ENCODE measurements around the gene SLC6A11.

The SLC6A11 gene

GRCh38 chr3:10855871-10856662 lies 40.0 kb downstream of the SLC6A11 start:
- no peaks in the 10 kb centered on the region for H3K9me3 ChIP-seq
- no peaks in the 10 kb centered on the region for H3K27me3 ChIP-seq
- no peak overlapping the region for H3K4me3 ChIP-seq (ENCODE audit: low read depth, low read length)
- no peaks in the 10 kb centered on the region for H3K4me1 ChIP-seq
- TF ChIP-seq CTCF (IDR thresholded peaks at IDR 0.05; ENCODE audit: low read depth, low read length) = no peak
- H3K36me3 ChIP-seq = no peaks in the 10 kb centered on the region
- DNase-seq = no peak

DNA sequence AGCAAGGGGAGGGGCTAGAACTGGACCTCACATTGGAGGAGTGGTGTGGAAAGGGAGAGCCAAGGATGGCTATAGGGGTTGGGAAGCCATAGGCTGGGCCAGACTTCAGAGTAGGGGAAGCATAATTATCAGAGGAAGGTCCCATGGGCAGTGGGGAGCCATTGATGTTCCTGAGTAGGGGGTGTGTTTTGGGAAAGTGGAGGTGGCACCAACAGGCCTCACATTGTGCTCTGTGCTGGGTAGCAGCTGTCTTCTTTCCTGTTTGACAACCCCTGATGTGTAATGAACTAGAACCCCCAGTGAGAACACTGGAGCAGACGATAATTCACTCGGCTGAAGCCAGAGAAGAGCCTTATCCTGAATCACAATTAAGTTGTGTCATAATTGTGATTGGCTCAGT lies 41.2 kb downstream of the SLC6A11 start:
- no peak overlapping the region for H3K4me3 ChIP-seq (ENCODE audit: low read depth, low read length)
- no peaks in the 10 kb centered on the region for H3K9me3 ChIP-seq
- no peak for TF ChIP-seq CTCF (IDR thresholded peaks at IDR 0.05; ENCODE audit: low read depth, low read length)
- no peaks in the 10 kb centered on the region for H3K36me3 ChIP-seq
- H3K27me3 ChIP-seq = no peaks in the 10 kb centered on the region
- no peaks in the 10 kb centered on the region for H3K4me1 ChIP-seq
- no peak for DNase-seq

DNA sequence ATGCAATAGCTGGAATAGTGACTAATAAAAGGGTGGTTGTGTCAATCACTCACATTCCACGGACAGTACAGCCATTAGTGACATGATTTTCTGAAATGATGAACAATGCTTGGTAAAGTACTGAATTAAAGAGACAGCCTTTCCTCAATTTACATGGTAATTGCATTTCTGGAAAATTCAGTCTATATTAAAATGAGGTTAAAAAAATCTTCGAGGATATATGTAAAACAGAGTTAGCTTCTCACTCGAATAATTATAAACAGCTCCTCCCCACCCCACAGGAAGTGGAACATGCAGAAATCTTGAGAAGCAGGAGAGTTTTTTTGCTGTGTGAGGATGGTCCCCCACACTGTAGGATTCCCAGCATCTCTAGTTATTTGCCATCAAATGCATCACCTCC lies 42.1 kb downstream of the SLC6A11 start:
- no peaks in the 10 kb centered on the region for H3K27me3 ChIP-seq
- no peaks in the 10 kb centered on the region for H3K9me3 ChIP-seq
- no peaks in the 10 kb centered on the region for H3K4me1 ChIP-seq
- H3K36me3 ChIP-seq = no peaks in the 10 kb centered on the region
- TF ChIP-seq CTCF (IDR thresholded peaks at IDR 0.05; ENCODE audit: low read depth, low read length) = no peak
- no peak for DNase-seq
- H3K4me3 ChIP-seq (ENCODE audit: low read depth, low read length) = no peak overlapping the region

DNA sequence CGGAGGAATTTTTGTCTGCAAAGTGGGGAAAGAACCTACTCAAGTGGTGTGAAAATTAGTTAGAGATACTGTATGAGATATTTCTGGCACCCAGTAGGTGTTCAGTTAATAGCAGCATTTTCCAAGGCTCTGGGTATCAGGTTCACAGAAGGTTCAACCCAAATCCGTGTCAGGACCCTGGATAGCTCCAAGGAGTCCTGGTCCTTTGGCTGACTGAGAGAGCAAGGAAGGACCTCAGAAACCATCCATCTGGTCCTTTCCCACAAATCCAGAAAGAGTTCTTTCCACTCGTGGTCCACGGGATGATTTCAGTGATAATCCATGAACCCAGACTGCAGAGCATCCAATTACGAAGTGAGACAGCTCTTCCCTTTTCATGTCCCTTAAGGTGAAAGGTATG lies 51.4 kb downstream of the SLC6A11 start:
- Histone ChIP-seq H3K4me1 (no peaks in the 10 kb centered on the region), H3K9me3 (no peaks in the 10 kb centered on the region), H3K4me3 (ENCODE audit: low read depth, low read length) (no peak overlapping the region), H3K27me3 (no peaks in the 10 kb centered on the region), H3K36me3 (no peaks in the 10 kb centered on the region)
- DNase-seq = no peak
- TF ChIP-seq CTCF (IDR thresholded peaks at IDR 0.05; ENCODE audit: low read depth, low read length) = no peak

DNA sequence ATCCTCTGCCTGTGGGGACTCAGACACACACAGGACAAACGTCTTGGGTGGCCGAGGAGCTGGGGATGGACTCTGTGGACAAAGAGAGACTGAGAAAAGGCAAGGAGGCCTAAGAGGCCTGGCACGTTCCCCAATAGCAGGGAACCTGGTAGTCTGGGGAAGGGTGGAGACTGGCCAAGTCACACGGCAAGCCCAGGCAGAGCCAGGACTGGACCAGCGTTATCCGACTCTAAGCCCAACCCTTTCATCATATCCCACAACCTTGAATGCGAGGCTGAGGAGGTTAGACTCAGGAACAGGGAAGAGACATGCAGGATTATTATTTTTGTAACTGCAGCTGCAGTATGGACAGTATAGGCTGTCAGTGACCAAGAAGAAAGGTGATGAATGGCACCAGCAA lies 53.4 kb downstream of the SLC6A11 start:
- H3K36me3 ChIP-seq = no peaks in the 10 kb centered on the region
- no peaks in the 10 kb centered on the region for H3K27me3 ChIP-seq
- H3K4me1 ChIP-seq = no peaks in the 10 kb centered on the region
- H3K4me3 ChIP-seq (ENCODE audit: low read depth, low read length) = no peak overlapping the region
- no peak for TF ChIP-seq CTCF (IDR thresholded peaks at IDR 0.05; ENCODE audit: low read depth, low read length)
- DNase-seq = no peak
- no peaks in the 10 kb centered on the region for H3K9me3 ChIP-seq

DNA sequence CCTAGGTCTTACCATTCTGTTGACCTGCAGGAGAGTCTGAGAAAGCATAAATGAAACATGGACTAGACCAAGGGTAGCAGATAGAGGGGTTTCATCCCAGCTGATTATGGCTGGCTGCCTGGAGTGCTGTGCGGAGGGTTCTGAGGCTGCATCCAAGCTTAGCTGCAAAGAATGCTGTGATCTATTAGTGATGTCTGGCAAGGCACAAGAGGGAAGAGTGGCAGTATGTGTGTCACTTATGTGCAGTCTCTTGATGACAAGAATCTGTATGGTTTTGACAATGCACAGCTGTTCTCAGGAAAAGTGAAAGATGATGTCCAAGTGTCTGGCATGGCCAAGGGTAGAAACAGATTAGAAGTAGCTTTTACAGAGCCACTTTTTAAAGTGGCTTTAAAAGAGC lies 54.3 kb downstream of the SLC6A11 start:
- Histone ChIP-seq H3K4me3 (ENCODE audit: low read depth, low read length) (no peak overlapping the region), H3K36me3 (no peaks in the 10 kb centered on the region), H3K27me3 (no peaks in the 10 kb centered on the region), H3K4me1 (no peaks in the 10 kb centered on the region), H3K9me3 (no peaks in the 10 kb centered on the region)
- no peak for TF ChIP-seq CTCF (IDR thresholded peaks at IDR 0.05; ENCODE audit: low read depth, low read length)
- DNase-seq = no peak

All from BE2C (cell line).